Mammary epithelial cell (primary cell): Measurements from ENCODE around the gene GDI1.

Experiments used
- EZH2 ChIP-seq: IDR thresholded peaks from 2 replicates; pipeline ENCODE4 v1.6.1; 2012; ENCODE audit warnings: low read length, inconsistent platforms, borderline replicate concordance
- TF ChIP-seq, protein P1 (sequence below), 2 donors: IDR thresholded peaks in 1 of 2; conservative IDR thresholded peaks in 1 of 2; 2 replicates each; pipeline ENCODE4 v1.5.1; 2011 to 2012; ENCODE audit warnings: inconsistent platforms in 2 of 2, low read length in 2 of 2, mild to moderate bottlenecking in 2 of 2, control low read depth in 1 of 2, low read depth in 1 of 2; ENCODE audit not compliant: insufficient read depth in 1 of 2; ENCODE audit errors: extremely low read depth in 1 of 2

DNA sequence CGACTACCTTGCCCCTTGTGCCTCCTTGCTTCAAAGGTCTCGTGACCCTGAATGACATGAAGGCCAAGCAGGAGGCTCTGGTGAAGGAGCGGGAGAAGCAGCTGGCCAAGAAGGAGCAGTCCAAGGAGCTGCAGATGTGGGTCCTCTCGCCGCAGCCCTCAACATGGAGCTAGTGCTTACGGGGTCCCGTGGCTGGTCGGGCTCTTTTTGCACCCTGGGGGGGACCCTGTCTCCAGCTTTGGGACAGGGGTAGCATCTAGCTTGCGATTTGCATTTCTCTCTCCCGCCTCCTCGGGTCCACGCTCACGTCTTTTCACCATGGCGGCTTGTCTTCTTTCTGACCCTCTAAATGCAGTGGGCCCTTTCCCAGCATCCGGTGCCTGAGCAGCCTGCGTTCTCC lies 8.8 kb downstream of the GDI1 start:
- TF ChIP-seq, protein P1, sequence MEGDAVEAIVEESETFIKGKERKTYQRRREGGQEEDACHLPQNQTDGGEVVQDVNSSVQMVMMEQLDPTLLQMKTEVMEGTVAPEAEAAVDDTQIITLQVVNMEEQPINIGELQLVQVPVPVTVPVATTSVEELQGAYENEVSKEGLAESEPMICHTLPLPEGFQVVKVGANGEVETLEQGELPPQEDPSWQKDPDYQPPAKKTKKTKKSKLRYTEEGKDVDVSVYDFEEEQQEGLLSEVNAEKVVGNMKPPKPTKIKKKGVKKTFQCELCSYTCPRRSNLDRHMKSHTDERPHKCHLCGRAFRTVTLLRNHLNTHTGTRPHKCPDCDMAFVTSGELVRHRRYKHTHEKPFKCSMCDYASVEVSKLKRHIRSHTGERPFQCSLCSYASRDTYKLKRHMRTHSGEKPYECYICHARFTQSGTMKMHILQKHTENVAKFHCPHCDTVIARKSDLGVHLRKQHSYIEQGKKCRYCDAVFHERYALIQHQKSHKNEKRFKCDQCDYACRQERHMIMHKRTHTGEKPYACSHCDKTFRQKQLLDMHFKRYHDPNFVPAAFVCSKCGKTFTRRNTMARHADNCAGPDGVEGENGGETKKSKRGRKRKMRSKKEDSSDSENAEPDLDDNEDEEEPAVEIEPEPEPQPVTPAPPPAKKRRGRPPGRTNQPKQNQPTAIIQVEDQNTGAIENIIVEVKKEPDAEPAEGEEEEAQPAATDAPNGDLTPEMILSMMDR (conservative IDR thresholded peaks at IDR 0.05 in 1 of 2, IDR thresholded peaks at IDR 0.05 in 1 of 2; ENCODE audit: extremely low read depth in 1 of 2, insufficient read depth in 1 of 2, low read depth in 1 of 2, low read length in 2 of 2) = no peak
- no peak for TF ChIP-seq EZH2
